Measurements from ENCODE around the gene PRM1.

Gene PRM1

DNA sequence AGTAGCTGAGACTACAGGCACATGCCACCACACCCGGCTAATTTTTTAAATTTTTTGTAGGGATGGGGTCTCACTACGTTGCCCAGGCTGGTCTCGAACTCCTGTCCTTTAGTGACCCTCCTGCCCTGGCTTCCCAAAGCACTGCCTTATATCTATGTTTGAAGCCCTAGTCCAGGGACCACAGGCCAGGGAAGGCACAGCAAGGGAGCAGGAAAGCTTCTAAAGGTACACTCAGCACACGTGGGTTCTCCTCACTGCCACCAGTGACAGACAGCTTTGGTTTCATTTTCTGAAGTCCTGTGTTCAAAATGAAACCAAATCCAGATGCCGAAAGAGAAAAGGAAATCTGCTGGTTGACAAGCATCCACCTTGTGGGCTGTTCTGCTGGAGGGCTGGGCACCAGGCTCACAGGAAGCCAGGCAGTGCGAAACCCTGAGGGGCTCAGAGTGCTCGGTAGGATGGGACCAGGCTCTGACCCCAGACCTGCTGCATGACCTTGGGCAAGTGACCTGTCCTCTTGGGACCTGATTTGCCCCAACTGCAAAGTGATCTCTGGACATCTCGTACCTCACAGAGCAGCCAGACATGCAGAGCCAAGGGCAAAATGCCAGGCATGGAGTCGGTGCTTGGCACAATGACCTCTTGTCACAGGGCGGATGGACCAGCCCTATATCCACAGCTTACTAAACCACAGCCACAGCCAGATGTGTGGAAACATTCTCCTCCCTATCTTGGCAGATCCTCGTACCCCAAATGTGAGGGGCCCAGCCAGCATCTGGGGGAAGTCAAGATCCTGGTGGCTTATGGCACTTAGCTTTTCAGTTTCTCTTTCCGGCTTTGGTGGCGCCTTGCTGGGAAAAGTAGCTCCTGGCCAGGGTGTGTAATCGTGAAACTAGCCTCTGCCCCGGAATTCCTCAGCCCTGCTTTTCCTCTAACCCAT, 22.3 kb downstream of the PRM1 start:
- TF ChIP-seq, protein P1, sequence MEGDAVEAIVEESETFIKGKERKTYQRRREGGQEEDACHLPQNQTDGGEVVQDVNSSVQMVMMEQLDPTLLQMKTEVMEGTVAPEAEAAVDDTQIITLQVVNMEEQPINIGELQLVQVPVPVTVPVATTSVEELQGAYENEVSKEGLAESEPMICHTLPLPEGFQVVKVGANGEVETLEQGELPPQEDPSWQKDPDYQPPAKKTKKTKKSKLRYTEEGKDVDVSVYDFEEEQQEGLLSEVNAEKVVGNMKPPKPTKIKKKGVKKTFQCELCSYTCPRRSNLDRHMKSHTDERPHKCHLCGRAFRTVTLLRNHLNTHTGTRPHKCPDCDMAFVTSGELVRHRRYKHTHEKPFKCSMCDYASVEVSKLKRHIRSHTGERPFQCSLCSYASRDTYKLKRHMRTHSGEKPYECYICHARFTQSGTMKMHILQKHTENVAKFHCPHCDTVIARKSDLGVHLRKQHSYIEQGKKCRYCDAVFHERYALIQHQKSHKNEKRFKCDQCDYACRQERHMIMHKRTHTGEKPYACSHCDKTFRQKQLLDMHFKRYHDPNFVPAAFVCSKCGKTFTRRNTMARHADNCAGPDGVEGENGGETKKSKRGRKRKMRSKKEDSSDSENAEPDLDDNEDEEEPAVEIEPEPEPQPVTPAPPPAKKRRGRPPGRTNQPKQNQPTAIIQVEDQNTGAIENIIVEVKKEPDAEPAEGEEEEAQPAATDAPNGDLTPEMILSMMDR (conservative IDR thresholded peaks at IDR 0.05; ENCODE audit: low read length): no peak
- DNase-seq (ENCODE audit: low read depth): peak; percentile 50
- H3K4me3 ChIP-seq (ENCODE audit: low read length): 0 out of 2 replicates have a peak overlapping the region, but pooled peaks have one; percentile 5

DNA sequence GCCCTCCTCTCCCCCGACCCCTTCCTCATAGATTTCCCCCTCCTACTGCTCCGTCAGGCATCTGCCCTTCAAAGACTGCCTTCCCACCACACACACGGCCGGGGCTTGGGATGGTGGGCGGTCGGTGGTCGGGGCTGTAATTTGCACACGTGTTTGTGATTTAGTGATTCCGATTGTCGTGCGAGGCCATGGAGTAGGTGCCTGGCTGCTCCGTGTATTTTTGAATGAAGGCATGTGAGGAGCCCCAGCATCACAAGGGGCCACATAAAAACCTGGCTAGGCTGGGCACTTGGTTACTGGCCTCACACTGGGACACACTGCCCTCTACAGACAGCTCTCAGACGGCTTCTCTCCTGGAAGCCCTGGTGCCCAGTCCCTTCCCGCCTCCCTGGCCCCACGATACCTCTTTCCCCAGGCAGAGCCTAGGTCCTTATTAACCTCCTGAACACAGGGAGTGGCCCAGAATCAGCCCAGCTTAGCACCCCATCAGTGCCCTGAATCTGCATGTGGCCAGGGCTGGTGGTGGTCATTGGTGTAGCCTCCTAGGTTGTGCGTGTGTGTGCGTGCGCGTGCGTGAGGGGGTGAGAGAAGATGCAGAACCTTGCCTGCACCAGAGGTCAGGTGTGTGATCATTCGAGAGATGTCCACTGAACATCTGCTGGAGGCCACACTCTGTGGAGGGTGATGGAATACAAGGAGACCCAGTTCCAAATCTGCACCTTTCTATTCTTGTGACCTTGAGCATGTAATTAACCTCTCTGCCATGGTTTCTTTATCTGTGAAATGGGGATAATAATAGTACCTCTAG, 23.8 kb downstream of the PRM1 start:
- peak; percentile 78 for DNase-seq (ENCODE audit: low read depth)
- TF ChIP-seq, protein P1 (conservative IDR thresholded peaks at IDR 0.05; ENCODE audit: low read length): peak; percentile 83
- peak overlapping the region; percentile 77 for H3K4me3 ChIP-seq (ENCODE audit: low read length)

DNA sequence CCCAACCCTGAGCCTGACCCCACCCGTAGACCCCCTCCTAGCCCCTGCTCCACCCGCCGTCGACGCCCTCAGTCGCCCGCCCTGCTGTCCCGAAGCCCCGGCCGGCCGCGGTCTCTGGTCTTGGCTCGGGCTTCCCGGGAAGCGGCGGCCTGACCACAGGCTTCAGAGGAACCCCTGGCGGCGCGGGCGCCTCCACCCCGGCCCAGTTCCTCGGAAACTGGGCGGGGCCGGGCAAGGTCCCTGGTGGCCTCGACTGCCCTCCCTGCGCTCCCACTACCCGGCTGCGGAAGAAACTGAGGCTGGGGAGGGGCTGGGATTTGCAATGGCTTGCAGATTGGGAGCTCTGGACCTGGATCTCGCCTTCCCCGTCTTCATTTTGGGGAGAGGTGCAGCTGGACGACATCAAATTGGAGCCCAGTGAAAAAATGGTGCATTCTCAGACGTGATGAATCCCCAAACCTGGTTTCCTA, 24.4 kb downstream of the PRM1 start:
- TF ChIP-seq, protein P1 (conservative IDR thresholded peaks at IDR 0.05; ENCODE audit: low read length): no peak
- H3K4me3 ChIP-seq (ENCODE audit: low read length): peak overlapping the region; percentile 77
- peak; percentile 60 for DNase-seq (ENCODE audit: low read depth)

DNA sequence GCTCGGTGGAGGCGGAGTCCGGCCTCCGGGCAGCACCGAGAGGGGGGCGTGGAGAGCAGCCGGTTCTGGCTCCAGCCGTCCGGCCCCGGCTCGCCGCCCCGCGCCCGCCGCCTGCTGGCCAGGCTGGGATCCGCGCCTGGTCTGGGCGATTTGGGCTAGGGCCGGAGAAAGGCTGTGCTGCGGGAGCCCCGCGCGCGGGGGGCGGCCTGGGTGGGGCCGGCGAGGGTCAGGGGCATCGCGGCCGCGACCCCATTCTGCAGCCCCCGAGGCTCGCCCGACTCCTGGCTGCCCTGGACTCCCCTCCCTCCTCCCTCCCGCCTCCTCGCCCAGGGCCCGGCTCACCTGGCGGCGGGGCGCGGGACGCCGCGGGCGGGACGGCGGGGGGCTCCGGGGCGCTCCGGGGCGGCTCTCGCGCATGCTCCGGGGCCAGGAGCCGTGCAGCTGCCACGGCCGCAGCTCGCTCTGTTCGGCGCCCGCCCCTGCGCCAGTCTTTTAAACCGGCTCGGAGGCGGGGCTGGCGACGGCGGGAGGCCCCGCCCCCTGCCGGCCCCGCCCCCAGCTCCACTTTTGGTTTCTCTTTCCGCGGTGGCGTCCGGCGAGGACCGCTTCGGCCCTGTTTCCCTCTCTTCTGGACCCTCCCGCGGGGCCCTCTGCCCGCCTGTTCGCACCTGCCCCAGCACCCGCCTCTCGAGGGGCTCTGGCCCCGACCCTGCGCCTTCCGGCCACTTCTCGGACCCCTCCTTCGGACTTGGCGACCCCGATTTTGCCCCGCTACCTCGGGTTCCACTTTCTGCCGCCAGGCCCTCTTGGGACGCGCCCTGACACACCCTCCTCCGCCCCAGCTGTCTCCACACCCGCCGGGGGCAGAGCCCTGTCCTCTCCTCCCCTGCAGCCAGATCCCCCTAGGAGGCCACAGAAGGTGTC, 25.1 kb downstream of the PRM1 start, which contains the start of gene SOCS1:
Gene SOCS1 (minus strand): TSS at position 468 of the 924 bp plus-strand sequence. CDS start 726 bp downstream, outside the sequence.
- DNase-seq (ENCODE audit: low read depth): peak; percentile 80
- H3K4me3 ChIP-seq (ENCODE audit: low read length): peak within 1 kb of the TSS; percentile 77
- TF ChIP-seq, protein P1 (conservative IDR thresholded peaks at IDR 0.05; ENCODE audit: low read length): peak; percentile 43

DNA sequence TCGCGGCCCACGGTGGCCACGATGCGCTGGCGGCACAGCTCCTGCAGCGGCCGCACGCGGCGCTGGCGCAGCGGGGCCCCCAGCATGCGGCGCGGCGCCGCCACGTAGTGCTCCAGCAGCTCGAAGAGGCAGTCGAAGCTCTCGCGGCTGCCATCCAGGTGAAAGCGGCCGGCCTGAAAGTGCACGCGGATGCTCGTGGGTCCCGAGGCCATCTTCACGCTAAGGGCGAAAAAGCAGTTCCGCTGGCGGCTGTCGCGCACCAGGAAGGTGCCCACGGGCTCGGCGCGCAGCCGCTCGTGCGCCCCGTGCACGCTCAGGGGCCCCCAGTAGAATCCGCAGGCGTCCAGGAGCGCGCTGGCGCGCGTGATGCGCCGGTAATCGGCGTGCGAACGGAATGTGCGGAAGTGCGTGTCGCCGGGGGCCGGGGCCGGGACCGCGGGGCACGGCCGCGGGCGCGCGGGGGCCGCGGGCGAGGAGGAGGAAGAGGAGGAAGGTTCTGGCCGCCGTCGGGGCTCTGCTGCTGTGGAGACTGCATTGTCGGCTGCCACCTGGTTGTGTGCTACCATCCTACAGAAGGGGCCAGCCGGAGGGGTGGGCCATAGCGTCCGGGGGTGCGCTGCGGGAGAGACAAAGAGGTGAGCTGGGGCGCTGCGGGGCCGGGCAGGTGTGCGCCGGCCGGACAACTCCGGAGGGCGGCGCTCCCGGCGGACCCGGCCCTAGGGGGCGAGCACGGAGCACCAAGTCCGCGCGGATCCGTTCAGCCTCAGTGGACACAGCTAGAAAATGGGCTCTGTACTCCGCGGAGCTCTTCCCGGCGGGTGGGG, 26.0 kb downstream of the PRM1 start:
- H3K4me3 ChIP-seq (ENCODE audit: low read length): peak overlapping the region; percentile 65
- TF ChIP-seq, protein P1 (conservative IDR thresholded peaks at IDR 0.05; ENCODE audit: low read length): no peak
- peak; percentile 41 for DNase-seq (ENCODE audit: low read depth)
